ENCODE data around the gene PPP1R3F. TPM values are rescaled to one million over a fixed set of nuclear protein-coding genes. Genes with fewer than 3 reads are reported as not detected.
"Not testable (repeated sequence)": the region's sequence is repeated elsewhere in the genome, so short reads cannot be mapped to it uniquely, and the experiment has no call there.

The PPP1R3F gene
- total RNA-seq, 2 experiments from 2014 or later, result 5.1 to 5.3 TPM

DNA sequence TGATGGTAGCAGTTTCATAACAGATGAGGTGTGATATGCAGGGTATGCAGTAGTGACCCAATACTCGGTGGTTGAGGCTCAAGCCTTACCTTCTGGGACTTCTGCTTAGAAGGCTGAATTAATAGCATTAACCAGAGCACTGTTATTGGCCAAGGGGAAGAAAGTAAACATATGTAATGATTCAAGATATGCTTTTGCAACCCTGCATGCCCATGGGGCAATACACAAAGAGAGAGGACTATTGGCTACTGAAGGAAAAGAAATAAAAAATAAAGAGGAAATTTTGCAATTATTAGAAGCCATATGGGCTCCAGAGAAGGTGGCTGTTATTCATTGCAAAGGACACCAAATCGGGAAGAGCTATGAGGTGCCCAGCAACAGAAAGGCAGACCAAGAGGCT lies 42.6 kb downstream of the PPP1R3F start:
- DNase-seq (ENCODE audit: low spot score), result no peak
- Histone ChIP-seq H2AFZ (ENCODE audit: low read length) (no peak overlapping the region), H4K20me1 (ENCODE audit: insufficient read depth, low read length) (no peaks in the 10 kb centered on the region), H3K4me3 (ENCODE audit: low read depth, low read length, poor library complexity, severe bottlenecking) (no peak overlapping the region), H3K36me3 (ENCODE audit: insufficient read depth, low read length) (no peaks in the 10 kb centered on the region), H3K4me1 (ENCODE audit: insufficient read depth, low read length, poor library complexity, severe bottlenecking) (no peaks in the 10 kb centered on the region), H3K4me2 (ENCODE audit: low read length) (no peak overlapping the region), H3K27ac (ENCODE audit: low read depth, low read length, poor library complexity, severe bottlenecking) (no peak overlapping the region), H3K9me2 (ENCODE audit: insufficient read depth, low read length) (no peaks in the 10 kb centered on the region), H3K9me3 (ENCODE audit: low read length) (no peaks in the 10 kb centered on the region), H3K79me2 (ENCODE audit: insufficient read depth, low read depth, low read length) (no peaks in the 10 kb centered on the region)
- intact Hi-C loops (cut with micrococcal nuclease; ENCODE audit: unreplicated experiment), result no loop called here
- CTCF ChIA-PET (ENCODE audit: unreplicated experiment), result no interaction called here
- POLR2A ChIA-PET, result no interaction called here
- BruUV-seq (replicated peaks), result no TSS peak
- TF ChIP-seq, protein P1, sequence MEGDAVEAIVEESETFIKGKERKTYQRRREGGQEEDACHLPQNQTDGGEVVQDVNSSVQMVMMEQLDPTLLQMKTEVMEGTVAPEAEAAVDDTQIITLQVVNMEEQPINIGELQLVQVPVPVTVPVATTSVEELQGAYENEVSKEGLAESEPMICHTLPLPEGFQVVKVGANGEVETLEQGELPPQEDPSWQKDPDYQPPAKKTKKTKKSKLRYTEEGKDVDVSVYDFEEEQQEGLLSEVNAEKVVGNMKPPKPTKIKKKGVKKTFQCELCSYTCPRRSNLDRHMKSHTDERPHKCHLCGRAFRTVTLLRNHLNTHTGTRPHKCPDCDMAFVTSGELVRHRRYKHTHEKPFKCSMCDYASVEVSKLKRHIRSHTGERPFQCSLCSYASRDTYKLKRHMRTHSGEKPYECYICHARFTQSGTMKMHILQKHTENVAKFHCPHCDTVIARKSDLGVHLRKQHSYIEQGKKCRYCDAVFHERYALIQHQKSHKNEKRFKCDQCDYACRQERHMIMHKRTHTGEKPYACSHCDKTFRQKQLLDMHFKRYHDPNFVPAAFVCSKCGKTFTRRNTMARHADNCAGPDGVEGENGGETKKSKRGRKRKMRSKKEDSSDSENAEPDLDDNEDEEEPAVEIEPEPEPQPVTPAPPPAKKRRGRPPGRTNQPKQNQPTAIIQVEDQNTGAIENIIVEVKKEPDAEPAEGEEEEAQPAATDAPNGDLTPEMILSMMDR (conservative IDR thresholded peaks at IDR 0.05; ENCODE audit: low read length), result no peak
- TF ChIP-seq EZH2phosphoT487 (IDR thresholded peaks at IDR 0.05; ENCODE audit: borderline replicate concordance, low read depth, low read length), result no peak

DNA sequence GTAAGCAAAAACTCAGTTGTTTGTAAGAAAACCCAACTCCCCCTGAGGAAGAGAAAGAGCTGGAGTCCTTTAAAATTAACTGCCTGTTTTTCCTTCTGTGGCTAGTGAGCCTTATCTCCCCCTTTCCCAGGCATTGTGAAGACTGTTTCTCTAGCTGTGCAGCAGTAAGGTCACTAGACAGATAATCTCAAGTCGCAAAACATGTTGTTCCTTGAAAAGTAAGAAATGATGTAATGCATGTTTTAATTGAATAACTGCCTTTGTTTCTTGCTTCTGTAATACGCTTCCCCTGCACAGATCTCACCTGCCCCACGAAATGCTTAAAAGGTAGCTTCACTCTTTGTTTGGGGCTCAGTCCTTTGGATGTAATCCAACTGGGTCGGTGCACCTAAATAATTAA lies 46.5 kb downstream of the PPP1R3F start:
- H3K4me1 ChIP-seq (ENCODE audit: insufficient read depth, low read length, poor library complexity, severe bottlenecking), result no peaks in the 10 kb centered on the region
- no TSS peak for BruUV-seq (replicated peaks)
- no peak for TF ChIP-seq EZH2phosphoT487 (IDR thresholded peaks at IDR 0.05; ENCODE audit: borderline replicate concordance, low read depth, low read length)
- no peaks in the 10 kb centered on the region for H3K36me3 ChIP-seq (ENCODE audit: insufficient read depth, low read length)
- H4K20me1 ChIP-seq (ENCODE audit: insufficient read depth, low read length), result no peaks in the 10 kb centered on the region
- no peak overlapping the region for H3K4me2 ChIP-seq (ENCODE audit: low read length)
- H3K9me2 ChIP-seq (ENCODE audit: insufficient read depth, low read length), result no peaks in the 10 kb centered on the region
- no peaks in the 10 kb centered on the region for H3K79me2 ChIP-seq (ENCODE audit: insufficient read depth, low read depth, low read length)
- ChIA-PET POLR2A (no interaction called here), CTCF (ENCODE audit: unreplicated experiment) (no interaction called here)
- H3K9me3 ChIP-seq (ENCODE audit: low read length), result no peaks in the 10 kb centered on the region
- intact Hi-C loops (cut with micrococcal nuclease; ENCODE audit: unreplicated experiment), result no loop called here
- H2AFZ ChIP-seq (ENCODE audit: low read length), result no peak overlapping the region
- DNase-seq (ENCODE audit: low spot score), result no peak
- H3K4me3 ChIP-seq (ENCODE audit: low read depth, low read length, poor library complexity, severe bottlenecking), result no peak overlapping the region
- H3K27ac ChIP-seq (ENCODE audit: low read depth, low read length, poor library complexity, severe bottlenecking), result no peak overlapping the region

DNA sequence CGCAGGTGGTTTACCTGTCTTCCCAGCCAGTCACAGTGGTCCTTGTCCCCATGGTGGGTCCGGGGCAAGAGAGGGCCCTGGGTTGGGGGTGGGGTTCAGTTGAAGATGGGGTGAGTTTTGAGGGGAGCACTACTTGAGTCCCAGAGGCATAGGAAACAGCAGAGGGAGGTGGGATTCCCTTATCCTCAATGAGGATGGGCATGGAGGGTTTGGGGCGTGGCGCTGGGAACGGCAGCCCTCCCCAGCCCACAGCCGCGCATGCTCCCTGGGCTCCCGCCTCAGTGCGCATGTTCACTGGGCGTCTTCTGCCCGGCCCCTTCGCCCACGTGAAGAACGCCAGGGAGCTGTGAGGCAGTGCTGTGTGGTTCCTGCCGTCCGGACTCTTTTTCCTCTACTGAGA lies 52.1 kb downstream of the PPP1R3F start, which contains the start of gene GAGE12J:
TSS of gene GAGE12J (plus strand) at position 301 of the 400 bp plus-strand sequence. CDS start 1,157 bp downstream, outside the sequence.
- H3K27ac ChIP-seq (ENCODE audit: low read depth, low read length, poor library complexity, severe bottlenecking); H3K36me3 ChIP-seq (ENCODE audit: insufficient read depth, low read length); H4K20me1 ChIP-seq (ENCODE audit: insufficient read depth, low read length); H3K4me3 ChIP-seq (ENCODE audit: low read depth, low read length, poor library complexity, severe bottlenecking); H3K9me2 ChIP-seq (ENCODE audit: insufficient read depth, low read length); DNase-seq (ENCODE audit: low spot score); CTCF ChIA-PET (ENCODE audit: unreplicated experiment); H3K79me2 ChIP-seq (ENCODE audit: insufficient read depth, low read depth, low read length); H3K9me3 ChIP-seq (ENCODE audit: low read length); H2AFZ ChIP-seq (ENCODE audit: low read length); POLR2A ChIA-PET; H3K4me1 ChIP-seq (ENCODE audit: insufficient read depth, low read length, poor library complexity, severe bottlenecking); BruUV-seq (replicated peaks); H3K4me2 ChIP-seq (ENCODE audit: low read length); intact Hi-C loops (cut with micrococcal nuclease; ENCODE audit: unreplicated experiment): not testable (repeated sequence)

DNA sequence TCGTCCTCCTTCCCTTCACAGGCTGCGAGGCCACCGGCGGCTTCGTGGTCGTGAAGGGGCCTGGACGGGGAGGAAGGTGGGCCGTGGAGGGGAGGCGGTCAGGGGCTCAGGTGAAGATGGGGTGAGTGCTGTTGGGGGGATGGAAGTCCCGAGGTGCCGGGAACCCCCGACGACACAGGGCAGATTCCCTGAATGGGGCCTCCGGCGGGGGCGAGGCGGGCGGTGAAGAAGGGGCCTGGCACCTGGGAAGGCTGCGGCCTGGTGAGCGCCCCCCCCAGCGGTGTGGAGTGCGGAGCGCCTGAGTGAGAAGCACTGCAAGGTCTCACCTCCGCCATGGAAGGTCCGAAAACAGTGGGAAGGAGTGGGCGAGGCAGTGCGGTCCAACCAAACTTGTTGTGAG lies 52.7 kb downstream of the PPP1R3F start:
- H2AFZ ChIP-seq (ENCODE audit: low read length); BruUV-seq (replicated peaks); H3K27ac ChIP-seq (ENCODE audit: low read depth, low read length, poor library complexity, severe bottlenecking); H3K4me1 ChIP-seq (ENCODE audit: insufficient read depth, low read length, poor library complexity, severe bottlenecking); CTCF ChIA-PET (ENCODE audit: unreplicated experiment); H3K4me2 ChIP-seq (ENCODE audit: low read length); intact Hi-C loops (cut with micrococcal nuclease; ENCODE audit: unreplicated experiment); H4K20me1 ChIP-seq (ENCODE audit: insufficient read depth, low read length); H3K36me3 ChIP-seq (ENCODE audit: insufficient read depth, low read length); H3K79me2 ChIP-seq (ENCODE audit: insufficient read depth, low read depth, low read length); H3K4me3 ChIP-seq (ENCODE audit: low read depth, low read length, poor library complexity, severe bottlenecking); H3K9me3 ChIP-seq (ENCODE audit: low read length); DNase-seq (ENCODE audit: low spot score); H3K9me2 ChIP-seq (ENCODE audit: insufficient read depth, low read length); POLR2A ChIA-PET: not testable (repeated sequence)

DNA sequence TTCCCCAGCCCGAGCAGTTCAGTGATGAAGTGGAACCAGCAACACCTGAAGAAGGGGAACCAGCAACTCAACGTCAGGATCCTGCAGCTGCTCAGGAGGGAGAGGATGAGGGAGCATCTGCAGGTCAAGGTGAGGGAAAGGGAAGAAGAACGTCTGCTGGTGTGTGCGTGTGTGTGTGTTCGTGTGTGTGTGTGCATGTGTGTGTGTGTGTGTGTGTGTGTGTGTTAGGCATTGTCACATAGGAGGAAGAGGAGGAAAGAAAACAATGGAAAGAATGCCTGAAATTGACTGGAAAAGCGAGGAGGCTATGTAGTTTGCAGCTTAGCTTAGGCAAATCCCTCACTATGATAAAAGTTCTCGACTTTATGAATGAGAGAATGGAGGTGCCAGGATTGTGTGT lies 54.1 kb downstream of the PPP1R3F start:
- DNase-seq (ENCODE audit: low spot score); H3K4me2 ChIP-seq (ENCODE audit: low read length); H3K79me2 ChIP-seq (ENCODE audit: insufficient read depth, low read depth, low read length); H3K4me1 ChIP-seq (ENCODE audit: insufficient read depth, low read length, poor library complexity, severe bottlenecking); H4K20me1 ChIP-seq (ENCODE audit: insufficient read depth, low read length); CTCF ChIA-PET (ENCODE audit: unreplicated experiment); BruUV-seq (replicated peaks); H3K27ac ChIP-seq (ENCODE audit: low read depth, low read length, poor library complexity, severe bottlenecking); intact Hi-C loops (cut with micrococcal nuclease; ENCODE audit: unreplicated experiment); H2AFZ ChIP-seq (ENCODE audit: low read length); H3K9me2 ChIP-seq (ENCODE audit: insufficient read depth, low read length); POLR2A ChIA-PET; H3K36me3 ChIP-seq (ENCODE audit: insufficient read depth, low read length); H3K9me3 ChIP-seq (ENCODE audit: low read length); H3K4me3 ChIP-seq (ENCODE audit: low read depth, low read length, poor library complexity, severe bottlenecking): not testable (repeated sequence)

DNA sequence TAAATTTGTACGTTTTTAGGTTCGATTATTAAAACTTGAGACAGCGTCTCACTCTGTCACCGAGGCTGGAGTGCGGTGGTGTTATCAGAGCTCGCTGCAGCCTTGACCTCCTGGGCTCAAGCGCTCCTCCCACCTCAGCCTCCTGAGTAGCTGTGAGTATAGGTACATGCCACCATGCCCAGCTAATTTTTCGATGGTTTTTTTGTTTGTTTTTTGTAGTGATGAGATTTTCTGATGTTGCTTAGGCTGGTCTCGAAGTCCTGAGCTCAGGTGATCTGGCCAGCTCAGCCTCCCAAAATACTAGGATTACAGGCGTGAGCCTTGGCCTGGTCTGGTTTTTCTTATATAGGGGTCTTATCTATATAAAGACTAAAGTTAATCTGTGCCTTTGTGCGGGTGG lies 60.8 kb downstream of the PPP1R3F start:
- H3K4me2 ChIP-seq (ENCODE audit: low read length); POLR2A ChIA-PET; H3K9me3 ChIP-seq (ENCODE audit: low read length); CTCF ChIA-PET (ENCODE audit: unreplicated experiment); H3K9me2 ChIP-seq (ENCODE audit: insufficient read depth, low read length); H2AFZ ChIP-seq (ENCODE audit: low read length); H4K20me1 ChIP-seq (ENCODE audit: insufficient read depth, low read length); H3K4me3 ChIP-seq (ENCODE audit: low read depth, low read length, poor library complexity, severe bottlenecking); H3K79me2 ChIP-seq (ENCODE audit: insufficient read depth, low read depth, low read length); BruUV-seq (replicated peaks); H3K36me3 ChIP-seq (ENCODE audit: insufficient read depth, low read length); DNase-seq (ENCODE audit: low spot score); intact Hi-C loops (cut with micrococcal nuclease; ENCODE audit: unreplicated experiment); H3K4me1 ChIP-seq (ENCODE audit: insufficient read depth, low read length, poor library complexity, severe bottlenecking); H3K27ac ChIP-seq (ENCODE audit: low read depth, low read length, poor library complexity, severe bottlenecking): not testable (repeated sequence)

Measured in OCI-LY7 (cell line).